Measurements from ENCODE around the gene S100A1.

S100A1 gene

GRCh38 chr1:153626477-153626903 is 1.7 kb upstream of the S100A1 start:
- Histone ChIP-seq H3K27me3 (no peaks in the 10 kb centered on the region), H3K9me3 (no peaks in the 10 kb centered on the region), H3K4me1 (peaks cover 9% of the 10 kb centered on the region), H3K4me3 (ENCODE audit: low read depth, low read length) (no peak overlapping the region), H3K36me3 (no peaks in the 10 kb centered on the region)
- TF ChIP-seq CTCF (IDR thresholded peaks at IDR 0.05; ENCODE audit: low read depth, low read length): no peak
- no peak for DNase-seq

- H3K27me3 ChIP-seq: no peaks in the 10 kb centered on the region
- DNase-seq: peak; percentile 43
- H3K36me3 ChIP-seq: no peaks in the 10 kb centered on the region
- no peak within 1 kb of the TSS for H3K4me3 ChIP-seq (ENCODE audit: low read depth, low read length)
- H3K9me3 ChIP-seq: no peaks in the 10 kb centered on the region
- TF ChIP-seq CTCF (IDR thresholded peaks at IDR 0.05; ENCODE audit: low read depth, low read length): peak; percentile 38
- peaks cover 9% of the 10 kb centered on the region for H3K4me1 ChIP-seq
Observed at GRCh38 chr1:153626904-153627714, 1.1 kb upstream of the S100A1 start, which contains the start of gene S100A13. Gene S100A13 (minus strand): TSS chr1:153627505. CDS start chr1:153626472, 1,033 bp downstream.

GRCh38 chr1:153628638-153629342 is 556 bp downstream of the S100A1 start:
- Histone ChIP-seq H3K4me3 (ENCODE audit: low read depth, low read length) (no peak overlapping the region), H3K36me3 (no peaks in the 10 kb centered on the region), H3K9me3 (no peaks in the 10 kb centered on the region), H3K4me1 (peaks cover 9% of the 10 kb centered on the region), H3K27me3 (no peaks in the 10 kb centered on the region)
- TF ChIP-seq CTCF (IDR thresholded peaks at IDR 0.05; ENCODE audit: low read depth, low read length): no peak
- no peak for DNase-seq

GRCh38 chr1:153629343-153629665 is 1.1 kb downstream of the S100A1 start:
- no peak for DNase-seq
- no peaks in the 10 kb centered on the region for H3K27me3 ChIP-seq
- H3K9me3 ChIP-seq: no peaks in the 10 kb centered on the region
- H3K4me1 ChIP-seq: peaks cover 9% of the 10 kb centered on the region
- no peak overlapping the region for H3K4me3 ChIP-seq (ENCODE audit: low read depth, low read length)
- TF ChIP-seq CTCF (IDR thresholded peaks at IDR 0.05; ENCODE audit: low read depth, low read length): no peak
- H3K36me3 ChIP-seq: 0 out of 2 replicates have a peak, but pooled peaks cover 2% of the 10 kb centered on the region

- Histone ChIP-seq H3K4me1 (peaks cover 9% of the 10 kb centered on the region), H3K27me3 (no peaks in the 10 kb centered on the region), H3K4me3 (ENCODE audit: low read depth, low read length) (no peak overlapping the region), H3K36me3 (peaks cover 4% of the 10 kb centered on the region), H3K9me3 (no peaks in the 10 kb centered on the region)
- DNase-seq: no peak
- TF ChIP-seq CTCF (IDR thresholded peaks at IDR 0.05; ENCODE audit: low read depth, low read length): no peak
Observed at GRCh38 chr1:153629971-153630370, 1.7 kb downstream of the S100A1 start.

- TF ChIP-seq CTCF (IDR thresholded peaks at IDR 0.05; ENCODE audit: low read depth, low read length): no peak
- Histone ChIP-seq H3K27me3 (no peaks in the 10 kb centered on the region), H3K36me3 (peaks cover 8% of the 10 kb centered on the region), H3K4me3 (ENCODE audit: low read depth, low read length) (no peak overlapping the region), H3K4me1 (peaks cover 9% of the 10 kb centered on the region), H3K9me3 (no peaks in the 10 kb centered on the region)
- no peak for DNase-seq
Observed at GRCh38 chr1:153630384-153630783, 2.1 kb downstream of the S100A1 start.

All from BE2C (cell line).